IPS-NIHi11 (cell line): ENCODE measurements around the gene SMARCA2.
A peak's percentile ranks its signal among the peaks of the same experiment; 100 is the strongest.

Source experiments
- DNase-seq: peaks from one replicate; pipeline ENCODE4 v3.0.0; 2012; ENCODE audit warnings: mixed read lengths, low spot score

The SMARCA2 gene

GRCh38 chr9:2093920-2094597 is 78.9 kb downstream of the SMARCA2 start:
- DNase-seq: peak; percentile 11

GRCh38 chr9:2096376-2096970 is 81.3 kb downstream of the SMARCA2 start:
- DNase-seq: no peak

GRCh38 chr9:2106666-2107065 is 91.5 kb downstream of the SMARCA2 start:
- no peak for DNase-seq

GRCh38 chr9:2107906-2108451 is 92.8 kb downstream of the SMARCA2 start:
- DNase-seq: no peak

DNA sequence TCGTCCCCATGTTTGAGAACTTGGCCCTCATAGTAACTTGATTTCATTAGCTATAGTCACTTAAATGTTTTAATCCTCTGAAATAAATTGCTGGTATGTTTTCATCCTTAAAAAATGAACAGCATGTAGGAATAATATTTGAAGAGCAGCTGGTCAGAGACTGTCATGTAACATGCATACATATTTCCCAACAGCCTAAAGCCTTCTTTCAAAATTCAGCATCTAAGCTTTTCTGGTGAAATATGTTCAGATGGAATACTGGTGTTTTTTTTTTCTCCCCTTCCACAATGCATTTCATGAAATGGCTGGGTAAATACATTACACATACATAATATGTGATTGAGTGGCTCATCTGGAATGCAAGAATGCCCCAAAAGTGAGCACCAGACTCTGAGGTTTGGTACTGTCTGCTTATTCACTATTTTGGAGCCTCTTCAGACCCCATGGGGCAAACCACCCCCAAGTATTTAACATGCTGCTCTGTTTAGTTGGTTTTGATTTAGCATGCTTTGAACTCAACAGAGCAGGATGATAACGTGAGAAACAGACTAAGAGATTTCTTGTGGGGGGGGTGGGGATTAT is 94.0 kb downstream of the SMARCA2 start:
- no peak for DNase-seq

DNA sequence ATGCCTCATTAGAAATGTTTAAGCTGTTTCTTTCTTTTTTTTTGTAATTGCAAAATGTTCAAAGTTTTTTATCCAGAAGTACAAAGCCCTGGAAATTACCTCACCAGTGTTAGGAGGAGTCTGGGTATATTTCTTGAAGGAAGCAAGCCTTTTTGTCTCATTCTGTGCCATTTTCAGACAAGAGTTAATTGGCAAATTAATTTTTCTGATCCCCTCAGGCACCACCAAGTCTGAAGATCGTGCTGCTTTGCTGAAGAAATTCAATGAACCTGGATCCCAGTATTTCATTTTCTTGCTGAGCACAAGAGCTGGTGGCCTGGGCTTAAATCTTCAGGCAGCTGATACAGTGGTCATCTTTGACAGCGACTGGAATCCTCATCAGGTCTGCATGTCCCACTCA is 94.9 kb downstream of the SMARCA2 start:
- no peak for DNase-seq

DNA sequence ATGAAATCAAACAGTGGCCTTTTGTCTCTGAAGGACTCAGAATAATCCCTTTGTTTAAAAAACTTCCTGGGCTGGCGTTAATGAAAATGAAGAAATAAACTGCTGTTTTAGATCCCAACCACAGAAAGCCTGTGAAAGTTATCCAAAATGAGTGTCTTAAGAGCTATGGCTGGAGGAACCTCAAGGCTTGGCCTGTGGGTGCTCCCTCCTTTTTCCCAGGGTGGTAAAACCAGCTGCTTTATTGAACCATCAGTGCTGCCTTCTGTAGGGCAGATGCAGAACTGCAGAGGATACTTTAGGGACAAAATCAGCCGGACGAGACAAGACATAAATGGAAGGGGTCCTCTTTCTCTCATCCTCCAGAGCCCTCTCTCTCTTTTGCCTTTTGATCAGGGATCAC is 100.9 kb downstream of the SMARCA2 start:
- DNase-seq: peak; percentile 58

DNA sequence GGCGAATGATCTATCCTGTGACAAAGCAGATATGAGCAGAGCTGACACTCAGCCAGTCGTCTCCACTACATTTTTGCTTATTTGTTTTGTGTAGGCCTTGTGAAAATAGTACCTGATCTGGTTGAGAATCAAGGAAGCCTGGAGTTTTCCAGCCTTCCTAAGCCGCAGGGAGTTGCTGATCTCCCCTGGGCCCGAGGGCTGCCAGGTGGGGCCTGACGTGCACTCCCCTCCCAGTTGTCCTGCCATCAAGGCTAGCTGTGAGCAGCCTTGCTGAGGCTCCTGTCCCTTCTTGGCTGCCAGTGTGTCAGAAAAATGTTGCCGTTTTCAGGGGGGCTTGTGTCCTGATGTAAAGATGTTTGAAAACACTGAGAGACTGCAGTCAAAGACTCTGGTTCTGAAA is 102.4 kb downstream of the SMARCA2 start:
- DNase-seq: no peak

- no peak for DNase-seq
These were observed 104.4 kb downstream of the SMARCA2 start for GRCh38 chr9:2119566-2119965.

GRCh38 chr9:2120926-2121689 is 106.0 kb downstream of the SMARCA2 start:
- peak; percentile 11 for DNase-seq

DNA sequence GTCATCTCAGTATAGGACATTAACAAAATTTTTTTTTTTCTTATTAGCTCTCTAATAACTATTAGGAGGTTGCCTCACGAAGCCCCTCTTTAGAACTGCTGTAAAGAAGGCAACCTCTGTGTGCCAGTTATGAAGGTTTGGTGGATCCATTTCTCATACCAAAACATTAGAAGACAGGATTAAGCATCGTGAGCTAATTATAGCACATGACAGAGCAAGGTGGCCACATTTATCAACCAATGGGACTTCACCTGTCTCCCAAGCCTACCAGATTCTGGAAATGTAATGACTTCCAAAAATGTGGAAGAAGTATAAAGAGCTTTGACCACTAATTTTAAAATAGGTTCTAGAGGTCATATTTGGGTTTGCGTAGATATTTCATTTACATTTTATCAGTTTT is 107.2 kb downstream of the SMARCA2 start:
- no peak for DNase-seq

- no peak for DNase-seq
These were observed 110.8 kb downstream of the SMARCA2 start for GRCh38 chr9:2125906-2126305.

GRCh38 chr9:2126331-2126803 is 111.2 kb downstream of the SMARCA2 start:
- no peak for DNase-seq

GRCh38 chr9:2127486-2127885 is 112.3 kb downstream of the SMARCA2 start:
- no peak for DNase-seq

GRCh38 chr9:2128141-2128540 is 113.0 kb downstream of the SMARCA2 start:
- DNase-seq: no peak

DNA sequence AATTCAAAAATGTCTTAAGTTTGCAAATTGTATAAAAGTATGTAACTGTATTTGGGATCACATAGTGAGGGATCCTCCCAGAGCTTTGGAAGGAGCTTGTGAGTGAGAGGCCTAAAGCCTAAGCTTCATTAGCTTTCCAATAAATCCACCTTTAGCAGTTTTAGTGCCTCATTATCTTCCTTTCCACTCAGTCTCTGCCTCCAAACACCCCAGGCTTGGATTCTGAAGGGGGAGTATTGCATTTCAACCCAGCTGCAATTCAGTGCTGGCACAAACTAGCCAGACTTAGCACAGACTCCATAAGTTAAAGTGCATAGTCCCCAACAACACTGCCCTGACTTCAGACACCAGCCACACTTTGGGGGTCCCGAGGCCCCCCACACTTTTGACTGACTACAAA is 113.5 kb downstream of the SMARCA2 start:
- no peak for DNase-seq

DNA sequence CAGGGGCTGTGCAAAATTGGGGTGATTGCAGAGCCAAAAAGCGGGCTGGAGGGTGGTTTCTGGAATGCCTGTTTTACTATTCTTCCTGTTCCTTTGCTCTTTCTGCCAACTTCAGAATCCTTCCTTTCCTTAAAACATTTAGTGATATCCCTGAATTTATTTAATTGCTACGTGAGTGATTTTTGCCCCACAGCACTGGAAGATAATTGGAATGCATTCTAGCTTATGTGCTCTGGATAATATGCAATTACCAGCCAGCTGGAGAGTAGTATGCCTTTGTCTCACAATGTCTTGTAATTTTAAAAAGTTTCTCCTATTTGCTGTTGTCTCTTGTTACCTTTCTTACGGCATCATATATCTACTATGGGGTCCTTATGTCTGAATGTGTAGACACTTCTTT is 115.8 kb downstream of the SMARCA2 start:
- no peak for DNase-seq

DNA sequence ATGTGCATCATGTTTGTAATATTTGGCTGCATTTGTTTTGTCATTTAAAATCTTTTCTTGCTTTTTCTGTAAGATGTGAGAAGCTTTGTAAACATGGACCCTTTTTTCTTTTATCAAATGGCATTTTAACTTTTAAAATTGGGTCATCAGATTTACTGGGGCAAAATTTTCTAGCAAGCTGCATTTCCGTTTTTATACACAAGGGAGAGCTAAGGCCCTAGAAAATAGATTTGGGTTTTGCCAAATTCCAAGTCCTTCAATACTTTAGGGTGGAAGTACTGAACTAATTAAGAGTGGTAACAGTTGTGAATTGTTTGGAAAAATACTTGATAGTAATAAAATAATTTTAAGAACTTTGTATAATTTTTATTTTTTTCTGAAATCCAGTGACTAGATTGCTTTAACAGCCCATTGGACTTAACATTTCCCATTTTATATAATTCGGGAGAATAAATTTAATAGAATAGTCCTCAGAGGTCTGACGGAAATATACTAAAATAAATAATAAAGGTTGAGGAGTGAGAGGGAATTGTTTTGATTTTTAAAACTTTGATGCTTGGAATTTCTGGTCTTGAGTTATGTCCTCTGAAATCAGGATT is 117.4 kb downstream of the SMARCA2 start:
- peak; percentile 35 for DNase-seq

DNA sequence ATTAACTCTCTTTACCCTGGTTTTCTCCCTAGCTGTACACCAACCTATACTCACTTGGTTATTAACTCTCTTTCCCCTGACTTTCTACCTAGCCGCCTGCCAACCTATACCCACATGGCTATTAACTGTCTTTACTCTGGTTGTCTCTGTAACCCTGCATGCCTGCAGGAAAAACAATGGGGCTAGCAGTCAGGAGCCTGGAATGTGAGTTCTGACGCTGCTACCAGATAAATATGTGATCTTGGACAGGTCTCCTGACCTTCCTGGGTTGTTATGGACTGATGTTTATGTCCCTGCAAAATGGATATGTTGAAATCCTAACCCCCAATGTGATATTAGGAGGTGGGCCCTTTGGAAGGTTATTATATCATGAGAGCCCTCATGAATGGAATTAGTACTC is 119.2 kb downstream of the SMARCA2 start:
- DNase-seq: no peak

GRCh38 chr9:2138646-2139045 is 123.5 kb downstream of the SMARCA2 start:
- no peak for DNase-seq

DNA sequence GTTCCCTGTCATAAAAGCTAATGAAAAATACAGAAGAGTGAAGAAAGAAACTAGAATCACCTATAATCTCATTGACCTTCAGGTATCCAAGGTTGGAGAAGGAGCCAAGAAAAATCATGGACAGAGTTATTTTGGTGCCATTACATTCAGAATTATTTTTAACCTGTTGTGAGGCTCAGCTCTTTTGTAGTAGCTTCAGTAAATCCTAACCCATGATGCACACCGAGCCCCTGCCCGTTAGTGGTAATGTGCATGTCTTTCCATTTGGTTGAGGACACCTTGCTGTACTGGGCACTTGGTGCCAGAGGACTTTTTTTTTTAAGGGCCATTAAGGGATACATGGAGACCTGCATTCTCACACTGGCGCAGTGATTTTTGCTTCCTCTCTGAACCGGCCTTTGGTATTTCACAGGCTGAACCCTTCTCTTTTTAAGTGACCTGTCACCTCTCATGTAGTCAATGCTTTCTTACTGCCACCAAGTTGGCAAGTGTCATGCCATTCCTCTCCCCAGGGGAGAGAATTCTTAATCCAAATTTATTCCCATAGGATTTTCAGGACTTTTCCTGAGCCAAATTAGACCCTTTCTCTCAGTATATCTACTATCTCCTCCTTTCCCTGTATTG is 125.6 kb downstream of the SMARCA2 start:
- no peak for DNase-seq

DNA sequence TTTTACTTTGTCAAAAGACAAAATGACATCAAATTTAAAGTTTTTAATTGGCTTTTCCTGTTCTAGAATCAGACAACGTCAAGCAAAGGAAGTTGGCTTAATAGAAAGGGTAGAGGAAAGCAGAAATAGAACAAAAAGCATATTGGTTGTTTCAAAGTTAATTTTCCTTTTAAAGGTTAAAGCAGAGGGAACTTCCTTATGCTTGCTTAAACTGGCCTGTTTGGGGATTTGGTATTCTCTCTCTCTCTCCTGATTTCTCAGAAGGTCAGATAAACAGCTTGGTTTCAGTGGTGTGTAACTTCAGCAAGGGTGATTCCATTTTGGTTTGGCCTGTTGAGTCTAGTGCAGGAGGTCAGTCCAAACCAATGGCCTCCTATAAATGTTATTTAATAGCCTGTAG is 127.1 kb downstream of the SMARCA2 start:
- no peak for DNase-seq
